SK-N-MC (cell line): ENCODE results near the gene RELL2.

Experiments
- EZH2 ChIP-seq: fragments of 200-600 bp; sonication (generic); IDR thresholded peaks from one replicate; pipeline ENCODE4 v1.6.1; 2017; ENCODE audit warnings: antibody characterized with exemption
- FOXP2 ChIP-seq: optimal IDR thresholded peaks from 2 replicates; pipeline ENCODE3; 2011; ENCODE audit warnings: mild to moderate bottlenecking, moderate library complexity; ENCODE audit not compliant: insufficient read depth; ENCODE audit errors: extremely low read length, control extremely low read depth
- POLR2AphosphoS5 ChIP-seq: IDR thresholded peaks from 2 replicates; pipeline ENCODE4 v1.6.1; 2012; ENCODE audit warnings: mild to moderate bottlenecking, low read depth, low read length, borderline replicate concordance

DNA sequence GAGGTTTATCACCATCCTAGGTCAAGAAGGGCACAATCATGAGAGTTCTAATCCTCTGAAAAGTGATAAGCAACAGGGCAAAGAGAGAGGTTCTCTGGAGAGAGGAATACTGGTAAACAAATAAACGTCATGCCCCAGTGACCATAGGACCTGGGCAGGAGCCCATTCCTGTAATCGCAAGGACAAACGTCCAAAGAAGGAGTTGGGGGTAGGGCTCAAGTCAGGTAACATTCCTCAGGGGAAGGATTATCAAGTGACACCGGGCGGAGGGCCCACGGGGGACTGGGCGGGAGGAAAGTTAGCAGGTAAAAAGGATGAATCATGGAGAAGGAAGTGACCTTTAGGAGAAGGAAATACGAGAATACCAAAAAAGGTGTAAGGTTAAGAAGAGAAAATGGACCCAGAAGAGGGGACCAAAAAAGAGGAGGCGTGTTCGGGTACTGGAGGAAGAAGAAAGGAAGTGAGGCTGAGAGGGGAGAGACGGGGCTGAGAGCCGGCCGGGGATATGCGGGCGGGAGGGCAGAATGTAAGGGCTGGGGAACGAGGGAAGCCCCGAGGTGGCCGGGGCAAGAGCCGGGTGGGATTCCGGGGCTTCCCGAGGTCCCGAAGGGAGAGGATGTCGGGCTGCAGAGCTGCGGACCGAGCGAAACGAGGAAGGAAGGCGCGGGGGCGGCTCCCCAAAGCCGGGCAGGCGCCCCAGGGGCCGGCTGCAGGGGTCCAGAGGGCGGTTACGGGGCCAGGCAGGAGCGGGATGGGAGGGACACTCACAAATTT, 18.6 kb upstream of the RELL2 start:
- TF ChIP-seq POLR2AphosphoS5: no peak
- no peak for TF ChIP-seq EZH2
- no peak for TF ChIP-seq FOXP2
